Prostate gland (tissue), 2 donors: ENCODE measurements around the gene NKD2.

ENCODE experiments used
- CTCF ChIP-seq, 4 experiments: fragments of 200-600 bp in 2 of 4; fragments of 450-650 bp in 2 of 4; sonication (generic) in 2 of 4; IDR thresholded peaks; 1 replicate in 3 of 4; 2 replicates in 1 of 4; pipeline ENCODE4 v1.5.1; 2016 to 2019; ENCODE audit warnings: antibody characterized with exemption in 4 of 4, mild to moderate bottlenecking in 2 of 4, moderate library complexity in 2 of 4
- POLR2A ChIP-seq: fragments of 450-650 bp; IDR thresholded peaks from one replicate; pipeline ENCODE4 v1.6.1; 2016; ENCODE audit warnings: antibody characterized with exemption, mild to moderate bottlenecking
- POLR2AphosphoS5 ChIP-seq: sonication (generic); formaldehyde crosslinking; IDR thresholded peaks from one replicate; pipeline ENCODE4 v1.6.1; 2017; ENCODE audit warnings: antibody characterized with exemption

- TF ChIP-seq CTCF (IDR thresholded peaks at IDR 0.05) (no peak), POLR2AphosphoS5 (no peak), POLR2A (no peak)
These were observed 21.5 kb downstream of the NKD2 start for GRCh38 chr5:1029945-1030625.
